Endodermal cell (in vitro differentiated cells): ENCODE measurements around the gene TMEM61. TPM values are rescaled to one million over a fixed set of nuclear protein-coding genes. Genes with fewer than 3 reads are reported as not detected.

Source experiments
- DNase-seq: peaks from one replicate; pipeline ENCODE4 v3.0.0-alpha.2; 2017
- H3K27ac ChIP-seq: 2 replicates; pipeline ENCODE4 v1.5.1; 2013; ENCODE audit warnings: mild to moderate bottlenecking, low read depth, low read length, moderate library complexity
- H3K27me3 ChIP-seq: 2 replicates; pipeline ENCODE4 v1.6.1; 2013; ENCODE audit warnings: mild to moderate bottlenecking, low read length, moderate library complexity; ENCODE audit not compliant: insufficient read depth, control insufficient read depth, poor library complexity, severe bottlenecking
- H3K36me3 ChIP-seq: 2 replicates; pipeline ENCODE4 v1.7.0; 2013; ENCODE audit warnings: mild to moderate bottlenecking, low read length, moderate library complexity; ENCODE audit not compliant: control insufficient read depth, insufficient read depth
- H3K4me1 ChIP-seq: one replicate; pipeline ENCODE4 v1.7.0; 2013; ENCODE audit warnings: low read length; ENCODE audit not compliant: control insufficient read depth, insufficient read depth
- H3K4me3 ChIP-seq: 2 replicates; pipeline ENCODE4 v1.5.1; 2013; ENCODE audit warnings: mild to moderate bottlenecking, low read length, moderate library complexity
- H3K9ac ChIP-seq: 2 replicates; pipeline ENCODE4 v1.6.1; 2013; ENCODE audit warnings: mild to moderate bottlenecking, low read length, moderate library complexity; ENCODE audit not compliant: poor library complexity, severe bottlenecking; ENCODE audit errors: extremely low read depth
- H3K9me3 ChIP-seq: 2 replicates; pipeline ENCODE4 v1.6.1; 2013; ENCODE audit warnings: mild to moderate bottlenecking, low read length, moderate library complexity; ENCODE audit not compliant: control insufficient read depth
- H3K27ac Mint-ChIP-seq: 2 replicates; pipeline ENCODE4 v1.8.0; 2020; ENCODE audit warnings: mixed read lengths
- H3K27me3 Mint-ChIP-seq: 2 replicates; pipeline ENCODE4 v1.8.0; 2021; ENCODE audit warnings: mild to moderate bottlenecking, mixed read lengths; ENCODE audit not compliant: insufficient read depth
- H3K36me3 Mint-ChIP-seq: 2 replicates; pipeline ENCODE4 v1.8.0; 2020; ENCODE audit warnings: low read depth, mixed read lengths
- H3K4me1 Mint-ChIP-seq: 2 replicates; pipeline ENCODE4 v1.8.0; 2020; ENCODE audit warnings: mixed read lengths
- H3K4me3 Mint-ChIP-seq: 2 replicates; pipeline ENCODE4 v1.8.0; 2020; ENCODE audit warnings: mild to moderate bottlenecking, moderate library complexity, mixed read lengths
- H3K9me3 Mint-ChIP-seq: 2 replicates; pipeline ENCODE4 v1.8.0; 2020; ENCODE audit warnings: mild to moderate bottlenecking, mixed read lengths
- CTCF ChIP-seq: fragments of 200-600 bp; sonication (generic); conservative IDR thresholded peaks from 2 replicates; pipeline ENCODE4 v1.5.0; 2021; ENCODE audit warnings: antibody characterized with exemption, mild to moderate bottlenecking
- WGBS, 2 experiments: methylation state at CpG; one replicate each; pipeline versions ENCODE4 v1.1.5 to v1.1.7; 2013; ENCODE audit warnings: missing lambda C conversion rate in 2 of 2, mixed read lengths in 1 of 2; ENCODE audit not compliant: insufficient coverage in 1 of 2, insufficient read length in 1 of 2; 5-methylcytosine and 5-hydroxymethylcytosine counted together
- total RNA-seq, 2 donors: library from RNA; stranded (reverse); fragmentation: NEBNext Ultra II Directional in 1 of 2; extraction: Animal tissue kit (Norgen Biotek cat#: 25700) in 1 of 2; gene quantifications; 2 replicates in 1 of 2; 3 replicates in 1 of 2; pipeline ENCODE4 v1.2.1, GENCODE V29; 2021

The TMEM61 gene
- total RNA-seq, 2 donors from 2014 or later = not detected

- no peak for TF ChIP-seq CTCF
- no peak overlapping the region for H3K4me3 ChIP-seq
- H3K36me3 ChIP-seq = no peaks in the 10 kb centered on the region
- peaks cover 23% of the 10 kb centered on the region for H3K4me1 Mint-ChIP-seq
- H3K27me3 Mint-ChIP-seq = peaks cover 57% of the 10 kb centered on the region
- H3K9ac ChIP-seq = no peak overlapping the region
- no peaks in the 10 kb centered on the region for H3K9me3 Mint-ChIP-seq
- H3K4me1 ChIP-seq = no peaks in the 10 kb centered on the region
- no peak overlapping the region for H3K27ac ChIP-seq
- H3K4me3 Mint-ChIP-seq = no peak overlapping the region
- no peaks in the 10 kb centered on the region for H3K9me3 ChIP-seq
- no peaks in the 10 kb centered on the region for H3K36me3 Mint-ChIP-seq
- DNase-seq = no peak
- no peak overlapping the region for H3K27ac Mint-ChIP-seq
- WGBS, 2 experiments = 94 to 95% methylated on average over 5 to 6 of the region's 6 CpGs
- peaks cover 27% of the 10 kb centered on the region for H3K27me3 ChIP-seq
Observed at GRCh38 chr1:54998100-54998499, 17.7 kb downstream of the TMEM61 start.

- Mint-ChIP-seq H3K4me1 (peaks cover 23% of the 10 kb centered on the region), H3K4me3 (peak within 1 kb of the TSS; percentile 55), H3K27me3 (peaks cover 59% of the 10 kb centered on the region), H3K36me3 (no peaks in the 10 kb centered on the region), H3K9me3 (no peaks in the 10 kb centered on the region), H3K27ac (no peak within 1 kb of the TSS)
- H3K4me1 ChIP-seq = no peaks in the 10 kb centered on the region
- H3K36me3 ChIP-seq = no peaks in the 10 kb centered on the region
- H3K27me3 ChIP-seq = peaks cover 27% of the 10 kb centered on the region
- H3K4me3 ChIP-seq = no peak within 1 kb of the TSS
- H3K9ac ChIP-seq = no peak within 1 kb of the TSS
- no peak for TF ChIP-seq CTCF
- 89 to 92% methylated on average over 4 to 7 of the region's 7 CpGs for WGBS, 2 experiments
- no peak within 1 kb of the TSS for H3K27ac ChIP-seq
- DNase-seq = no peak
- no peaks in the 10 kb centered on the region for H3K9me3 ChIP-seq
Observed at GRCh38 chr1:54998677-54999076, 18.2 kb downstream of the TMEM61 start, which contains the start of gene BSND. Gene BSND, plus strand, starts transcription at chr1:54998933. Its CDS starts 254 bp downstream, at chr1:54999187.

- 75 to 86% methylated on average over 4 to 8 of the region's 8 CpGs for WGBS, 2 experiments
- Histone ChIP-seq H3K36me3 (no peaks in the 10 kb centered on the region), H3K9ac (no peak overlapping the region), H3K27ac (no peak overlapping the region), H3K27me3 (peaks cover 27% of the 10 kb centered on the region), H3K9me3 (no peaks in the 10 kb centered on the region), H3K4me3 (no peak overlapping the region), H3K4me1 (no peaks in the 10 kb centered on the region)
- Mint-ChIP-seq H3K36me3 (no peaks in the 10 kb centered on the region), H3K27me3 (peaks cover 56% of the 10 kb centered on the region), H3K4me3 (no peak overlapping the region), H3K4me1 (peaks cover 8% of the 10 kb centered on the region), H3K9me3 (no peaks in the 10 kb centered on the region), H3K27ac (no peak overlapping the region)
- no peak for DNase-seq
- TF ChIP-seq CTCF = no peak
Observed at GRCh38 chr1:55000110-55001085, 20.0 kb downstream of the TMEM61 start.
